ENCODE data around the gene AFAP1. TPM values are rescaled to one million over a fixed set of nuclear protein-coding genes. Genes with fewer than 3 reads are reported as not detected.

The AFAP1 gene
- total RNA-seq, 2 donors from 2014 or later: 7.2 to 9.1 TPM

GRCh38 chr4:7800410-7800809 is 139.3 kb downstream of the AFAP1 start:
- Mint-ChIP-seq H3K9me3 (no peaks in the 10 kb centered on the region), H3K36me3 (peaks cover 4% of the 10 kb centered on the region), H3K4me3 (no peak overlapping the region), H3K27ac (no peak overlapping the region), H3K27me3 (peaks cover 0 to 2% of the 10 kb centered on the region in 2 donors), H3K4me1 (ENCODE audit: low read depth in 2 of 2) (peaks cover 5% of the 10 kb centered on the region in 2 donors)
- ATAC-seq (no peak), DNase-seq (ENCODE audit: low spot score) (no peak)

DNA sequence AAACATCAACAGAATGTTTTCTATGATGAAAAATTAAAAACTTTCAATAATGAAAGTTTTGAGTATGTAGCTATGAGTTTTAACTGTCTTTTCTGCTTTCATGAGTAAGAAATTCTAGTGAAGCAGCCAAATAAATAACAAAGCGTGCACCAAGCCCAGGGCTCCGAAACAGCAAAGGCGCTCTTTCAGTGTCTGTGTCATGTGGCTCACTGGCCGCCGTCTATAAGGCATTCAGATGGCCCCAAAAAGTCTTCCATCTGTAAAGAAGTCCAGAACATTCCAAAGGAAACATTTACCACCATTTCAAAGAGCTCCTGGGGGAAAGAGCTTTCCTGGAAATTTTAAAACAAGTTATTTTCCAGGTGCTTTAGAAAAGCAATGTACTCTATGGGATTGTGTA is 139.9 kb downstream of the AFAP1 start:
- H3K4me3 Mint-ChIP-seq: no peak overlapping the region
- H3K9me3 Mint-ChIP-seq: no peaks in the 10 kb centered on the region
- H3K4me1 Mint-ChIP-seq (ENCODE audit: low read depth in 2 of 2): peaks cover 5% of the 10 kb centered on the region in 2 donors
- H3K36me3 Mint-ChIP-seq: peaks cover 4% of the 10 kb centered on the region
- DNase-seq (ENCODE audit: low spot score): no peak
- no peak overlapping the region for H3K27ac Mint-ChIP-seq
- no peaks in the 10 kb centered on the region for H3K27me3 Mint-ChIP-seq
- no peak for ATAC-seq

DNA sequence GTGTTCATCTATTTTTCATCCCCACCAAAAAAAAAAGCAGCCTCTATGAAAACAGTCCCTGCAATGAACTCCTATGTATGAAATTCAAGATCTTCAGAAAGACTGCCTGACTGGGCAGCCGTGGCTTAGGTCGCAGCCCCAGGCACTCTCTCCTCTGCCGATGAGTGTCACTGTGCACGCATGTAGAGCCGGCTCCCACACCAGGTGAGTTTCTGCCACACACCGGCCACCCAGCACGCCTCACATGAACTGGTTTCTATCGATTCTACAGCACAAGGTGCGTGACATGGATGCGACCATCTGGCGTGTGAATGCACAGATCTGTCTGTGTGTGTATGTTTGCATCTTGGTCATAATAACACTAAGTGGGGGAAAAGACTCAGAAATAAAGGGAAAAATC is 140.4 kb downstream of the AFAP1 start:
- H3K4me1 Mint-ChIP-seq (ENCODE audit: low read depth in 2 of 2): peaks cover 5% of the 10 kb centered on the region in 2 donors
- peaks cover 4% of the 10 kb centered on the region for H3K36me3 Mint-ChIP-seq
- ATAC-seq (no peak), DNase-seq (ENCODE audit: low spot score) (no peak)
- H3K27ac Mint-ChIP-seq: no peak overlapping the region
- no peaks in the 10 kb centered on the region for H3K27me3 Mint-ChIP-seq
- H3K9me3 Mint-ChIP-seq: no peaks in the 10 kb centered on the region
- no peak overlapping the region for H3K4me3 Mint-ChIP-seq

DNA sequence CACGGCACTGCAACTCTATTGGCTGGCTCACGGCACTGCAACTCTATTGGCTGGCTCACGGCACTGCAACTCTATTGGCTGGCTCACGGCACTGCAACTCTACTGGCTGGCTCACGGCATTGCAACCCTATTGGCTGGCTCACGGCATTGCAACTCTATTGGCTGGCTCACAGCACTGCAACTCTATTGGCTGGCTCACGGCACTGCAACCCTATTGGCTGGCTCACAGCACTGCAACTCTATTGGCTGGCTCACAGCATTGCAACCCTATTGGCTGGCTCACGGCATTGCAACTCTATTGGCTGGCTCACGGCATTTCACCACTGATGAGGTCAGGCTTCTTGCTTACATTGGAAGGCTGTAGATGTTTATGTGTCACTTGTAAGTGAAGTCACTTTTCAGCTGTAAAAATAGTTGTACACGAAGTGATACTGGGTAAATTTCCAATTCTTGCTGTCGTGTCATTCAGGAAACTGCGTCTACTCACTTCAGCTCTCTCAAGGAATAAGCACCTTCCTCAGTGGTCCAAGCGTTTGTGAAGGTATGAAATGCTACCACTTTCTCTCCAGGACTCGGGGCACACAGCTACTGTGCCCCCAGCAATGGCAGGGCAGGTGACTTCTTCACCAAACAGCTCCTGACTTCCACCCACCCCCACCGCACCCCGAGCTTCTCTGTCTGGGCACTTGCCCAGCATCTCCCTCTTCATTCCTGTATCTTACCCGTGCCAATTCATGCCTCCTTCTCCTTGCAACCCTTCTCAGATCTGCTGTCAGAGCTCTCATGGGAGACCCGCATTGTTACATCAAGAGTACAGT is 141.3 kb downstream of the AFAP1 start:
- DNase-seq (ENCODE audit: low spot score) (no peak), ATAC-seq (no peak)
- Mint-ChIP-seq H3K27ac (no peak overlapping the region), H3K9me3 (no peaks in the 10 kb centered on the region), H3K36me3 (peaks cover 4% of the 10 kb centered on the region), H3K27me3 (no peaks in the 10 kb centered on the region), H3K4me1 (ENCODE audit: low read depth in 2 of 2) (peaks cover 5% of the 10 kb centered on the region in 2 donors), H3K4me3 (no peak overlapping the region)

- H3K4me1 Mint-ChIP-seq (ENCODE audit: low read depth in 2 of 2): peaks cover 5% of the 10 kb centered on the region in 2 donors
- no peaks in the 10 kb centered on the region for H3K9me3 Mint-ChIP-seq
- H3K36me3 Mint-ChIP-seq: peaks cover 4% of the 10 kb centered on the region
- H3K4me3 Mint-ChIP-seq: no peak overlapping the region
- no peak overlapping the region for H3K27ac Mint-ChIP-seq
- DNase-seq (ENCODE audit: low spot score) (no peak), ATAC-seq (no peak)
- no peaks in the 10 kb centered on the region for H3K27me3 Mint-ChIP-seq
These were observed 142.3 kb downstream of the AFAP1 start for GRCh38 chr4:7797330-7797729.

- Mint-ChIP-seq H3K27ac (no peak overlapping the region), H3K4me3 (no peak overlapping the region), H3K36me3 (peaks cover 4% of the 10 kb centered on the region), H3K4me1 (ENCODE audit: low read depth in 2 of 2) (no peaks in the 10 kb centered on the region), H3K9me3 (no peaks in the 10 kb centered on the region), H3K27me3 (no peaks in the 10 kb centered on the region)
- no peak for ATAC-seq
- no peak for DNase-seq (ENCODE audit: low spot score)
These were observed 143.7 kb downstream of the AFAP1 start for GRCh38 chr4:7795983-7796382.

DNA sequence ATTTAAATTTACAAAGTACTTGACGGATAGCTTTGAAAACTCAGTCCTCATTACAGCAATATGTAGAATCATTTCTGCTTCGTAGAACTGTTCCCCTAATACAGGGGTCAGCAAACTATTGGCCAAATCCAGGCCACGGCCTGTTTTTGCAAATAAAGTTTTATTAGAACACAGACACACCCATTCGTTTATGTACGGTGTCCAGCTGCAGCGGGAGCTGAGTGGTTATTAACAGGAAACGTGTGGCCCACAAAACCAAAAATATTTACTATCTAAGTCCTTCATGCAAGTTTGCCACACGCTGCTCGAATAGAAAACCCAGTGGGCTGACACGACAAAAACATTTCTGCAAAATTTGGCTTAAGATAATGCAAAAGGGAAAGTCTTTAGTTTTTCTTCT is 146.5 kb downstream of the AFAP1 start:
- no peak overlapping the region for H3K27ac Mint-ChIP-seq
- H3K4me3 Mint-ChIP-seq: no peak overlapping the region
- no peaks in the 10 kb centered on the region for H3K4me1 Mint-ChIP-seq (ENCODE audit: low read depth in 2 of 2)
- H3K9me3 Mint-ChIP-seq: no peaks in the 10 kb centered on the region
- DNase-seq (ENCODE audit: low spot score) (no peak), ATAC-seq (no peak)
- peaks cover 0 to 9% of the 10 kb centered on the region in 2 donors for H3K27me3 Mint-ChIP-seq
- H3K36me3 Mint-ChIP-seq: peaks cover 4% of the 10 kb centered on the region

- no peak for DNase-seq (ENCODE audit: low spot score)
- no peak for ATAC-seq
- no peaks in the 10 kb centered on the region for H3K4me1 Mint-ChIP-seq (ENCODE audit: low read depth in 2 of 2)
- H3K9me3 Mint-ChIP-seq: no peaks in the 10 kb centered on the region
- H3K36me3 Mint-ChIP-seq: peaks cover 3% of the 10 kb centered on the region
- H3K4me3 Mint-ChIP-seq: no peak overlapping the region
- H3K27ac Mint-ChIP-seq: no peak overlapping the region
- H3K27me3 Mint-ChIP-seq: peaks cover 0 to 9% of the 10 kb centered on the region in 2 donors
These were observed 147.0 kb downstream of the AFAP1 start for GRCh38 chr4:7792616-7793015.

DNA sequence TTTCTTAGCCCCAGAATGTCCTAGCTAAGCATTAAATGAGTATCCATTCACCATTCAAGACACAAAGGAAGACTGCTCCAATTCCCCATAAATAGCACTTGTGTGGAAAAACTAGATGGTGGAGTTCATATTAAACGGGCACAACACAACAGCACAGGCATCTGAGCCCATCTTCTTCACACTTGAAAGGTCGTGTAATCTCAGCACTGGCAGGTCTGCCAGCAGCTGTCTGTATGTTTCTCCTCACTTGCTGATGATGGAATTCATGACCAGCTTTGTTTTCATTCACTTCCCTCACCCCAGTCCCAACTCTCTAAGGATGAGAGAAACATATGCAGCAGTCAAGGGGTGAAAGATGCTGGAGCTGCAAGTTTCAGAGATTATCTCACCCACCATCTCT is 148.7 kb downstream of the AFAP1 start:
- DNase-seq (ENCODE audit: low spot score): no peak
- peaks cover 0 to 9% of the 10 kb centered on the region in 2 donors for H3K27me3 Mint-ChIP-seq
- H3K27ac Mint-ChIP-seq: no peak overlapping the region
- no peak overlapping the region for H3K4me3 Mint-ChIP-seq
- no peaks in the 10 kb centered on the region for H3K4me1 Mint-ChIP-seq (ENCODE audit: low read depth in 2 of 2)
- no peaks in the 10 kb centered on the region for H3K36me3 Mint-ChIP-seq
- H3K9me3 Mint-ChIP-seq: no peaks in the 10 kb centered on the region
- ATAC-seq: no peak

- peaks cover 0 to 9% of the 10 kb centered on the region in 2 donors for H3K27me3 Mint-ChIP-seq
- no peaks in the 10 kb centered on the region for H3K36me3 Mint-ChIP-seq
- H3K27ac Mint-ChIP-seq: no peak overlapping the region
- no peak for ATAC-seq
- no peaks in the 10 kb centered on the region for H3K4me1 Mint-ChIP-seq (ENCODE audit: low read depth in 2 of 2)
- no peaks in the 10 kb centered on the region for H3K9me3 Mint-ChIP-seq
- H3K4me3 Mint-ChIP-seq: no peak overlapping the region
- no peak for DNase-seq (ENCODE audit: low spot score)
These were observed 149.6 kb downstream of the AFAP1 start for GRCh38 chr4:7790023-7790422.

DNA sequence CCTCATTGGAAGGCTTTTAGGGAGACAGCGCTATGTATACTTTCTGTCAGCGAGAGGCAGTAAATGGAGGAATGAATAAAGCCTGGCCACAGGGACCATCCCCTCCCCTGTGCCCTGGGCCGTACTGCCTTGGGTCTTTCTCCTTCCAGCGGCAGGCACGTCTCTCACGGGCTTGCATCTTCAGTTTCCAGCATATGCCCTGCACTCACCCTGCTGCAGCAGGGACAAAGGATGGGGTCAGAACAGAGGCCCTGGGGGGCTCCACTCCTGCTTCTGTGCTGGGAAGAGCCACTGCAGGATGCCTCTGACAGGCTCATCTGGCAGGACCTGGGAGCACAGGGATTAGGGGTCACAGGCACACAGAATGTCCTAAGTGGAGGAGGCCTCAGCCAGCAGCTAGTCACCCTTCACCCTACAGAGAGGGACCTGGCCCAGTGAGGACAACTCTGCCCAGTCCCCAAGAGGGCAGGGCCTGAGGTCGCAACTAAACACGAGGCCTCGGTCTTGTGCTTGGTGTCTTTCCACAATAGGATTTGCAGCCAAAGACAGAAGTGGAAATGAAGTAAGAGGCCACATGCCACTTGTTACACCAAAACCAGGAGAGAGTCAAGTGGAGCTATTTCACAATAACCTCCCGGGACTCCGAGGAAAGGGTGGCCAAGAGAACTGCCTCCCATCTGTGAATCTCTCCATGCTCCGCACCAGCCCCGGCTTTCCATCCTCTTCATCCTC is 150.8 kb downstream of the AFAP1 start:
- Mint-ChIP-seq H3K27me3 (peaks cover 0 to 9% of the 10 kb centered on the region in 2 donors), H3K36me3 (no peaks in the 10 kb centered on the region), H3K27ac (no peak overlapping the region), H3K9me3 (no peaks in the 10 kb centered on the region), H3K4me3 (no peak overlapping the region), H3K4me1 (ENCODE audit: low read depth in 2 of 2) (peaks cover 0 to under 1% of the 10 kb centered on the region in 2 donors)
- DNase-seq (ENCODE audit: low spot score) (no peak), ATAC-seq (peak in 1 of 2 donors; percentile 45)

- DNase-seq (ENCODE audit: low spot score) (no peak), ATAC-seq (no peak)
- Mint-ChIP-seq H3K36me3 (no peaks in the 10 kb centered on the region), H3K27ac (no peak overlapping the region), H3K9me3 (no peaks in the 10 kb centered on the region), H3K27me3 (peaks cover 0 to 9% of the 10 kb centered on the region in 2 donors), H3K4me3 (no peak overlapping the region), H3K4me1 (ENCODE audit: low read depth in 2 of 2) (peaks cover 0 to 6% of the 10 kb centered on the region in 2 donors)
These were observed 151.5 kb downstream of the AFAP1 start for GRCh38 chr4:7788193-7788592.

DNA sequence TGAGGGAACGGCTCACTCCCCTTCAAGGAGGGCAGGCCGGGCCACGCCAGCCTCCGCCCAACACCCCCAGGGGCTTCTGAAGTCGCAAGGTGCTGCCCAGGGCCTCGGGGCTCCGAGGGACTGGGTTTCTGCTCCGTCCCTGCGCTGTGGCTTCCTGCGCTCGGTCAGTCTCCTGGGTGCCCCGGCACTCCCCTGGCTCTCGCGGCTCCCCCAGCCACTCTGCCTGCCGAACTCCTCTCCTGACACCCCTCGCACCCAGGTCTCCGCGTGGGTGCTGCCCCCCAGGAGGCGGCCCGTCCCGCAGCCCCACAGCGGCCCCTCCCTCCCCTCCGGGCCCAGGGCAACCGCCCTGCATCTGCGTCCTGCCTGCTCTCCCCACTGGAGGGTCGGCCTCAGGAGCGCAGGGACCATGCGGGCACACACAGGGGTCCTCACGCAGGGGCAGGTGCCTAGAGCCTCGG is 151.9 kb downstream of the AFAP1 start:
- Mint-ChIP-seq H3K36me3 (no peaks in the 10 kb centered on the region), H3K27me3 (peaks cover 0 to 9% of the 10 kb centered on the region in 2 donors), H3K4me1 (ENCODE audit: low read depth in 2 of 2) (peaks cover 0 to 7% of the 10 kb centered on the region in 2 donors), H3K4me3 (no peak overlapping the region), H3K9me3 (no peaks in the 10 kb centered on the region), H3K27ac (no peak overlapping the region)
- DNase-seq (ENCODE audit: low spot score): no peak
- ATAC-seq: peak in 1 of 2 donors; percentile 45

DNA sequence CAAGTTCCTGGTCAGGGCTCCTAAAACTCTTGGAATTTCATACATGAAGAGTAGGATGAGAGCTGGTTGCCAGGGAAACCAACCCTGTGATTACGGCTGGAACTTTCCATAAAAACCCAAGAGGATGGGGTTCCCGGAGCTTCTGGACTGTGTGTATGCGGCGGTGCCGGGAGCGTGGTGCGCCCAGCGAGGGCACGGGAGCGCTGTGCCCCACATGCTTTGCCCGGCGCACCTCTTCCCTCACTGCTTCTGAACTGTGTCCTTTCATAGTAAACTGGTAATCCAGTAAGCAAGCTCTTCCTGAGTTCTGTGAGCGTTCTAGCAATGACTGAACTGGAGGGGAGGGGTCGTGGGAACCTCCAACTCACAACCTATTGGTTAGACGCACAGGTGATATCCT is 152.6 kb downstream of the AFAP1 start:
- peaks cover 2 to 14% of the 10 kb centered on the region in 2 donors for H3K4me1 Mint-ChIP-seq (ENCODE audit: low read depth in 2 of 2)
- DNase-seq (ENCODE audit: low spot score) (no peak), ATAC-seq (no peak)
- no peaks in the 10 kb centered on the region for H3K36me3 Mint-ChIP-seq
- peaks cover 0 to 9% of the 10 kb centered on the region in 2 donors for H3K27me3 Mint-ChIP-seq
- no peaks in the 10 kb centered on the region for H3K9me3 Mint-ChIP-seq
- H3K27ac Mint-ChIP-seq: no peak overlapping the region
- H3K4me3 Mint-ChIP-seq: no peak overlapping the region
